Skeletal muscle cell (primary cell): ENCODE results near the gene CD47.

Experiments used
- DNase-seq: peaks from one replicate; pipeline ENCODE4 v3.0.0-alpha.2; 2010; ENCODE audit warnings: low read depth
- H3K4me3 ChIP-seq: 2 replicates; pipeline ENCODE4 v1.5.1; 2011; ENCODE audit warnings: low read depth, mild to moderate bottlenecking, control low read depth, low read length, moderate library complexity

Gene CD47

GRCh38 chr3:108118038-108118768, 27.4 kb upstream of the CD47 start:
- no peak for DNase-seq
- no peak overlapping the region for H3K4me3 ChIP-seq

- DNase-seq = no peak
- H3K4me3 ChIP-seq = no peak overlapping the region
Observed at GRCh38 chr3:108117241-108117775, 26.5 kb upstream of the CD47 start.

- H3K4me3 ChIP-seq = no peak overlapping the region
- no peak for DNase-seq
Observed at GRCh38 chr3:108114423-108115065, 23.7 kb upstream of the CD47 start.

GRCh38 chr3:108113975-108114374, 23.1 kb upstream of the CD47 start:
- H3K4me3 ChIP-seq = no peak overlapping the region
- no peak for DNase-seq

- DNase-seq = no peak
- H3K4me3 ChIP-seq = no peak overlapping the region
Observed at GRCh38 chr3:108110934-108111333, 20.1 kb upstream of the CD47 start.

- H3K4me3 ChIP-seq = no peak overlapping the region
- no peak for DNase-seq
Observed at GRCh38 chr3:108108416-108108815, 17.6 kb upstream of the CD47 start.

GRCh38 chr3:108106449-108106848, 15.6 kb upstream of the CD47 start:
- H3K4me3 ChIP-seq = no peak overlapping the region

GRCh38 chr3:108106031-108106430, 15.2 kb upstream of the CD47 start:
- peak; percentile 76 for DNase-seq

More at GRCh38 chr3:108106449-108106848, 15.6 kb upstream of the CD47 start:
- DNase-seq = no peak

GRCh38 chr3:108103886-108104797, 13.3 kb upstream of the CD47 start:
- DNase-seq = no peak
- H3K4me3 ChIP-seq = no peak overlapping the region

More at GRCh38 chr3:108106031-108106430, 15.2 kb upstream of the CD47 start:
- no peak overlapping the region for H3K4me3 ChIP-seq

GRCh38 chr3:108103040-108103751, 12.4 kb upstream of the CD47 start:
- H3K4me3 ChIP-seq = no peak overlapping the region
- DNase-seq = no peak

- no peak for DNase-seq
Observed at GRCh38 chr3:108102420-108103039, 11.7 kb upstream of the CD47 start.

GRCh38 chr3:108100906-108101660, 10.3 kb upstream of the CD47 start:
- no peak for DNase-seq
- no peak overlapping the region for H3K4me3 ChIP-seq

More at GRCh38 chr3:108102420-108103039, 11.7 kb upstream of the CD47 start:
- H3K4me3 ChIP-seq = no peak overlapping the region

- DNase-seq = no peak
- no peak overlapping the region for H3K4me3 ChIP-seq
Observed at GRCh38 chr3:108099679-108100428, 9.0 kb upstream of the CD47 start.

GRCh38 chr3:108099244-108099643, 8.4 kb upstream of the CD47 start:
- H3K4me3 ChIP-seq = no peak overlapping the region
- DNase-seq = no peak

GRCh38 chr3:108098003-108098370, 7.2 kb upstream of the CD47 start:
- no peak overlapping the region for H3K4me3 ChIP-seq
- no peak for DNase-seq

GRCh38 chr3:108097322-108098002, 6.6 kb upstream of the CD47 start:
- no peak overlapping the region for H3K4me3 ChIP-seq
- no peak for DNase-seq
